Ammon's horn (tissue), 1 donor: Measurements from ENCODE around the gene NSD1.
"Not testable (repeated sequence)": the region's sequence is repeated elsewhere in the genome, so short reads cannot be mapped to it uniquely, and the experiment has no call there.

Source experiments
- DNase-seq: peaks from one replicate; pipeline ENCODE4 v3.0.0-alpha.2; 2016; ENCODE audit warnings: low spot score

Gene NSD1

DNA sequence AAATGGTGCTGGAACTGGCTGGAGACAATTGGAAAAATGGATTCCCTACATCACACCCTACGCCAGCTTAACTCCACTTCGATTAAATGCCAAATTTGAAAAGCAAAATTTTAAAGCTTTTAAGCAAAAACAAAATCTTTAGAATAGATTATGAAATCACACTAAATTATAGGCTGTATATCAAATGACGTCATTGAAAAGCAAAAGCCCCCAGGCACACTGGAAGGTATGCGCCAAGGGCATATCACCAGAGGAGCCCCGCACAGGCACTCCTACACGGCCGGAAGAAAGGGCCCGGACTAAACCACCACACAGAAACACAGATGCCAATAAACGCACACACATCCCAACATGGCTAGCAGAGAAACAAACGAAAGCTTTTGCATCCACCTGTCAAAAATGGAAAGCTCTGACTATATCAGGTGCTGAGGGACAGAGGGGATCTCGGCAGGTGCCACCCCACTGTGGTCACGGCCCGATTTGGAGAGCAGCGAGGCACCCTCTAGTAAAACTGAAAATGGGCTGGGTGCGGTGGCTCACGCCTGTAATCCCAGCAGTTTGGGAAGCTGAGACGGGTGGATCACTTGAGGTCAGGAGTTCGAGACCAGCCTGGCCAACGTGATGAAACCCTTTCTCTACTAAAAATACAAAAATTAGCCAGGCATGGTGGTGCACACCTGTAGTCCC, 195.1 kb downstream of the NSD1 start:
- no peak for DNase-seq

DNA sequence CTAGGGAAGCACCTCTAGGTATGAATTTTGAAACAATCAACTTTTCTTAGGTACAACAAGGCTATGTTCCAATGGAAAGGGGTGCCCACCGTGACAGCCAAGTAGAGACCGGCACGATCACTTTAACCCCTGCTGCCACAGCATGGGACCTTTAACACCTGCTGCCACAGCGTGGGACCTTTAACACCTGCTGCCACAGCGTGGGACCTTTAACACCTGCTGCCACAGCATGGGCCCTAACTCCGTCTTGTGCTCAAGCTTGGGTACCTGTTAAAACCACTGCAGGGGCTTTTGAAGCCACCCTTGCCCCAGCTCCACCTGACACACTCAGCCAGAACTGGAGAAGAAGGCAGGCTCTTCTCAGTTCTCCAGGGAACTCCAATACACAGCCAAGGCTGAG, 196.3 kb downstream of the NSD1 start:
- DNase-seq, result no peak

DNA sequence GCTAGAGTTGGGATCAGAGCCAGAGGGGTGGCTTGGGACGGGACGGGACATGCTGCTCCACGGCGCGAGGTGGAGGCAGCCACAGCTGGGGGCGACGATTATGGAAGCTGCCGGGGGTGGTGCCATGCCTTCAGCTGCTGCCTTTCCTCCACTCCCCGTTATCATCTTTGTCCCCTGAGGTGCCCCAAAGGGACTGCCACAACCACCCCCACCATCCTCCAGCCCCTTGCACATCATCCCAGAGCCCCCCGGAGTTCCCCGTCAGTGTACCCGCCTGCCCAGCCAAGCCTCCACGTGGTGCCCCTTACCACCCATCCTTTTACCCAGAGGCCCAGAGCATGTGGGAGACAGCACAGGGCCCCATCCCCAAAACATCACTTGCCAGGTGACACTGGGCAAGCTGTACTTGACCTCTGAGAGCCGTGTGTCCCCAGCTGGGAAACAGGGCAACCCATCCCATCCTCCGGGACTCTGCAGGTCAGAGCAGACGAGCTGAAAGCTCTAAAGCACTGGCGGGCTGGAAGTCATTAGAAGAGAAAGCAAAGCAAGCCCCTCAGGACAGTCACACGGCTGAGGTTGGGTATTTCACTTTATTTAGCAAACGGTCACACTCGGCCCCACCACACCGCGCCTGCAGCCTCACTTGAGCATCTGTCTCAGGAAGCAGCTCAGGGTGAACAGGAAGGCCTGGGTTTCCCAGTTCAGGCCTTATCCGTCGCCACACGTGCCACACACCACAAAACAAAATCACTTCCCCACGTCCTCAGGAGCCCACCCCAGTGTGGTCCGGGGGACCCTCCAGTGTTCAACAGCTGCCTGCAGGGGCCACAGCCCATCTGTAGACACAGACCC, 197.6 kb downstream of the NSD1 start:
- DNase-seq, result no peak

DNA sequence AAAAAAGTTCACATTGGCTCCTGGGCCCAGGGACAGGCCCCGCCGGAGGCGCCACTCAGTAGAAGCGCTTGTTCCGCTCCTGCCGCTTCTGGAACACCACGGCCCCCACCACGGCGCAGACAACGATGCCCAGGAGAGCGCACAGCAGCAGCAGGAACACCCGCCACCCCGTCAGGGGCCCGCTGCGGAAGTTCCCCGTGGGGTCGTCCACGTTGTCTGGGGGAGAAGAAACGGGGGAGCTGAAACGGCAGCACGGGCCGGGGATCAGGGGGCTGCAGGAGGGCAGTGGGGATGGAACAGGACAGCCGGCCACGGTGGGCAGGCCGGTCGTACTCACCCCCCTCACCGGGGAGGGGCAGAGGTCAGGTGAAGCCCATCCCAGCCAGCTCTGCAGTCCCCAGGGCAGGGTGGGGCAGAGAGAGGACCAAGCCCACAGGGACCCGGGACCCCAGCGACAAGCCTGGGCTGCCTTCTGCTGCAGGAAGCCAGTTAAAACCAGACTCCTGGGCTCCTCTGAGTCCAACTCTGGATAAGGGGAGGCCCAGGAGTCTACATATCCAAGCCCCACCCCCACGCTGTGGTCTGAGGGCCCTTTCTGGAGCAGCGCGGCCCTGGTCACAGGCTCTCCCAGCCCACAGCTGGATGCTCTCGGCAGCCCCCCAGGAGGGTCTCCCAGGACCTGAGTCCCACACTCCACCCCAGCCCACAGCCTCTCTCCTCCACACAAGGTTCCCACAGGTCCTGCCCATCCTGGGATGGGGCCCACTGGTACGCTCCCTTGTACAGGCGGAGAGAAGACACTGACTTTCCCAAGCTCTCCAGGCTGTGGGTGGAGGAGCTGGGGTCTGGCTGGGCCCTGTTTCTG, 198.7 kb downstream of the NSD1 start:
- DNase-seq, result no peak

DNA sequence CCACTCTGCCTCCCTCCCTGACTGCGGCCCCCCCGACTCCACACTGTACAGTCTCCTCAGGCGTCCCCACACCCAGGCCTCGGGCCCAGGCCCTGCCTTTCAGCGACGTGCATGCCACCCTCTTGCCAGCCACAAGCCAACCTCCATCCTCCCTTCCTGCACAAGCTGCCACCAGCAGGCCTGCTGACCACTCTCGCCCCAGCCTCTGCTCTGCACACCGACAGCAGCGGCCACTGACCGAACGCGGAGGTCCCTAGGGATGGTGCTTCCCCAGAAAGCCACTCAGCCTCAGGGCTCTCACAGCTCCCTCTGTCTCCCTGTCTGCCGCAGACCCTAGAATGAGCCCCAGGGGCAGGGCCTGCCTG, 199.3 kb downstream of the NSD1 start:
- no peak for DNase-seq

DNA sequence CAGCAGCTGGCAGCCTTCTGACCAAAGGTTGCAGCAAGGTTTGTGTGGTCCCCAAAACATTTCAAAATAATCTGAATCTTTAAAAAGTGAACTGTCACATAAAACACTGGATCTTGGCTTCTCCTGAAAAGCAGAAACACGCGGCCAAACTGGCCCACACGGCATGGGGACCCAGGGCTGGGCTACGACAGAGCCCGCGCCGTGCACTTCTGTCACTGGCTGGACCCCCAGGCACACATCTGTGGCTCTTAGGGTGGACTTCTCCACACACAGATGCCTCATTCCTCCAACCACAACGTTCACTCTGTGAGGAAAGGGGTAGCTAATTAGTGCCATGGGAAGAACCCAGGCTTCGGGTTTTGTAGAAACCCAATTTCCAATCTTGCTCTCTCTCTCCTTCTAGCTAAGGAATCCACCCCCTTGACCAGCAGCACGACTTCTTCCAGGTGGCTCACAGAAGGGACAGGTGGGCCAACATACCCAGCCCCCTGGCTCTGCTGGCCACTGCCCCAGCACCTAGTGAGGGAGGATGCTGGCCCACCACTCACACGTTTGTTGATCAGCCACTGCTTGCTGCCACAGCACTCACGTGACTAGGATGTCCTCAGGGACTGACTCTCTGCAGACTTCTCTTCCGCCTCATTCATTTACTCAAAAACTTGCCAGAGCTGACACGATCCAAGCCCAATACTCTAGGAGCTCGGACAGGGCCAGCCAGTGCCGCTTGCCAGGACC, 200.0 kb downstream of the NSD1 start:
- no peak for DNase-seq

DNA sequence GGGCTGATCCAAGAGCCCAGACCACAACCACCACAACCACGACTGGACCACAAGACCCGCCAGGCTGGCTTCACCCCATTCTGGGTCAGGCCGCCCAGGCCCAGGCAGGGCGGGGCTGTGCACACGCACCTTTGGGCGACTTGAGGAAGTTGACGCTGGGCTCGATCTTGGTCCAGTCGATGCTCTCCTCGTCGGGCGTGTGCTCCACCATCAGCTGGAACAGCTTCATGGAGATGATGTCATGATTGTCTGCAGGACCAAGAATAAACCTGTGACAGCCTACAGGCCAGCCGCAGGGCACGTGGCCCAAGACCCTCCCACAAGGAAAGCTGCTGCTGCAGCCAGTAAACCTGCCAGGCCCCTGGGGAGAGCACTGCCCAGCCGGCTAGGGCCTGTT, 200.6 kb downstream of the NSD1 start:
- no peak for DNase-seq

DNA sequence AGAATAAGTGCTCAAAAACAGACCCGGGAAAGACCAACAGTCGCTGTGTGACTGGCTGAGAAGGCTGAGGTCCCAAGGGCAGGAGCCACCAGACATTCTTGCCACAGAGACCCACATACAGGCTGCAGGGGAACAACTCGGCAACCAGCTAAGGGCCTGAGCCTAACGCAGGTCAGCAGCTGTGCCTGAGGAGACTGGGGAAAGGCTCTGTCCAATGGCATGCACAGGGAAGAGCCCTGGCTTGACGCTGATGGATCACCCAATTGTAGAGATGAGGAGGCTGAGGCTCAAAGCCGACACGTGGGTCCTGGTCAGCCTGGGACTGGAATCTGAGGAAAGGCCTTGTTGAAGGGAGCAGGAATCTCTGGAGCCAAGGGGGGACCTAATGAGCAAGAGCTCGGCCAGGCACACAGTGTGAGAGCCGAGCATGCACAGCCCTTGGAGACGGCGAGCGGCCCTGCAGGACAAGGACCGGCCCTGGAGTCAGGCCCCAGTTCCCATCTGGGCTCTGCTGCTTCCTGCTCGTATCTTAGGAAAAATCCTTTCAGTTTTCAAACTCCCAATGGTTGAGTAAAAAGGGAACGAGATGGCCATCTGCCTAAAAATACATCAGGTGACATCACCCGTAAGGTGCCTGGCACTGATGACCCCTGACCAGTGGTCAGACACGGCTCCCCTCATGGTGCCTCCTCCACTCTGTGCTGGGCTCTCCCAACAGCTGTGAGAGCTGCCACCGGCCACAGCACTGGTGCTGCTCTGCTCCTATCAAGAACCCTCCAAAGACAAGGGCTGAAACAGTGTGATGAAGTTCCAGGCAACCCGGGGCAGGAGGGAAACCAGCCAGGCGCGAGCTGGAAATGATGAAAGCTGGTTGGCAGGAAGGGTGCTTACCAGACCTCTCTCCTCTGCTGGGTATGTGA, 201.5 kb downstream of the NSD1 start:
- DNase-seq, result no peak

DNA sequence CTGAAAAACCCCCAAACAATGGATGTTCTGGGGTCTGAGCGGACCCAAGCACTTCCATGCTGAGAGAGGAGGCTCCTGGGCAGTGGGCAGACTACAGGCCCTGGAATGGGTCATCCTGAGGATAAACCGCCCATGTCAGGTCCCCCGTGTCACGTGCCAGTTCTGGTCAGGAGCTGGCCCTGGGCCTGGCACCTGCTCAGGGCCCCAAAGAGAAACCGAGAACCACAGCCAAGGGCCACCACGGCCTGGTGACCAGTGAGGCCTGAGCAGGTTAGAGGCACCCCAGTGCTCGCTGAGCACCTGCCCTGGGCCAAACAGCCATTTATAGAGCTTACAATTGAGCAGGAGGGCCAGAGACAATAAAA, 202.1 kb downstream of the NSD1 start:
- no peak for DNase-seq

DNA sequence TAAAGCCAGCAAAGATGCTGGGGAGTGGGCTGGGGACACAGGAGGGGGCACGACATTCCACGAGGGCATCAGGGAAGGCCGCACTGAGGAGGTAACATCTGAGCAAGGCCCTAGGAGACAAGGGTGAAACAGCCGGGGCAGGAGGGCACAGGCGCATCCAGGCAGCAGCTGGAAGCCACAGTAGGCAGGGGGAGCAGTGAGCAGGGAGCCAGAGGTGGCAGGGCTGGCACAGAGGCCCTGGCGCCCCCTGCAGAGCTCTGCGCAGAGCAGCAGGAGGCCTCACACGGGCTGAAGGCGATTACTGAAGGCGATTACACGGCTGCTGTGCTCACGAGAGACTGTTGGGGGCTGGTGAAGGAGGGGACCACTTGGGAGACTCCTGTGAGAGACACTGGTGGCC, 202.5 kb downstream of the NSD1 start:
- DNase-seq, result no peak

DNA sequence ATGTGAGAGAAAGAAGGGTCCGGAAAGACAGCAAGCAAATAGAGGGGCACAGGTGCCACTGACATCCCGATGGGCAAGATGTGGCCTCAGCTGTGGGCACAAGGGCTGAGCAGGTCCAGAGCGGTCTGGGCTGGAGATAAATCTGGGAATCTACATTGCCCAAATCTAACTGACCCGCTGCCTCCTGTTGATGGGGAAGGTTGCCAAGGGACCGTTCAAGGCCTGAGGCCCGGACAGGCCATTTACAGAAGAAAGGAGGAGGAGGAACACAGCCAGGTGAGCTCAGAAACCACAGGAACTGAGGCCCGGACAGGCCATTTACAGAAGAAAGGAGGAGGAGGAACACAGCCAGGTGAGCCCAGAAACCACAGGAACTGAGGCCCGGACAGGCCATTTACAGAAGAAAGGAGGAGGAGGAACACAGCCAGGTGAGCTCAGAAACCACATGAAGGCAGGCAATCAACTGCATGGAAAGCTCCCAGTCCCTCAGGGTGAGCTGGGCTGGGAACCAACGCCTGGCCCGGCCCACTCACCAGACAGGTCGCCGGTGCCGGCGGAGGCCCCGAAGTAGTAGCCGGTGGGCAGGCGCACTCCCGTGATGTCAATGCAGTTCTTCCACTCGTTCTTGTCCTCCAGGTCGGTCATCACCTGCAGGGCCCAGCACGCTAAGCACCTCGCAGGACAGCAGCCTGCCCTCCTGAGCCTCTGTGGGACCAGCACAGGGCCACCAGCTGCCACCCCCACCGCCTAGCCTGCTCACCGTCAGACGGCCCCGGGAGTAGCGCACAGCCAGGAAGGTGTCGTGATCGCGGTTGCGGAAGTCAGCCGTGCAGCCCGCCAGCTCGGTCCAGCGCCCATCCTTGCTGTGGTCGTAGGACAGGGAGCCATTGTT, 203.3 kb downstream of the NSD1 start:
- no peak for DNase-seq

DNA sequence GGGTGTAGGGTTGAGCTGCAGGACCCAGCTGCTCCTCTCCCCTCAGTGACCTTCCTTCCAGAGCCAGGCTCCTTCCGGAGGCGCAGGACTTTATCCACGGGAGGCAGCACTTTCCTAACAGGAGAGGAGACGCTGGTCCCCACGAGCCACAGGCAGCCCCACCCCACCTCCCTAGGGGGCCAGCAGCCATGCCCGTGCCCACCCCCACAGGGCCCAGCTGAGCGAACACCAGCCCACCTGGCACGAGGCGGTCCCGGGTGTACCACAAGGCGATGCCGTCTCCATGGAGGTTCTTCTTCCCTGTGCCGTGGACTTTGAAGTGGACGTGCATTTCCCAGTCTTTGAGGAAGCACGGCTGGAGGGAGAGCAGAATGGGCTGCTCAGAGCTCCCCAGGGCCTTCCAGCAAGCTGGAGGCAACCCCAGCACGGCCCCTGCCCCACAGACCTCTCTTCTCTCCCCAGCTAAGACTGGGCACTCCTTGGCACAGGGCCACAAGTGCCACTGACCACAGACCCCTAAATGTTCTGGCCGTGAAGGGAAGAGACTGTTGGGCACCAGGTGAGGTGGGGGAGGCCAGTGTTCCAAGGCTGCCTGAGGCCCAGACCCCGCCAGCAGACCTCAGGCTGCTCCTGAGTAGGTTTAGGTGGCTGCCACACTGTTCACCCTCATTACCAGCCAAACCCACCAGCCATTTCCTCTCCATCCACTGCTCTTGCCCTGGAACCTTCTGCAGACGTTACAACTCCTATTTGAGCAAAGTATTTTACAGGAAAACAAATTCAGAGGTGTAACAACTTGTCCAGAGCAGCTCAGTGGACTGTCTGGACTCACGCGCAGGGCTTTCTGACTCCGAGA, 204.9 kb downstream of the NSD1 start:
- no peak for DNase-seq

DNA sequence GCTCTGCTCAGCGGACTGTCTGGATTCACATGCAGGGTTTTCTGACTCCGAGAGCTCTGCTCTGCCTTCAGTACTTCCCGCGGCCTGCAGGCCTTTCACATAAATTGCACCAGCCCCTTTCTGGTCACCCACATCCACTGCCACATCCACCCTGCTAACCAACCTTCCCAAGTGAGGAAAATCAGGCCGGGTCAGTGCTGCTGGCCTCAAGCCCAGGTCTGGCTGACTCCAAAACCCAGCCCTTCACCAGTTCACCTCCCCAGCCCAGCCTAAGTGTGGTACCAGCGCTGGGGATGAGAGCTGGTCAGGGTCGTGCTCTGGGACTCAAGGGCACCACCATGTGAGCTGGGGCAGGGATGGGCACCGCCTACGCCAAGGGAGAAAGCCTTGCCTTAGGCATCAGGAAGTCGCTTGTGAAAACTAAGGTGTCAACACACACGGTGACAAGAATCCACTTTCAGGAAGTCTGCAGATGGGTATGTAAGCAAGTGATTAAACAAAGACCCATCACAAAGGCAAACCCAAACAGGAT, 205.6 kb downstream of the NSD1 start:
- DNase-seq, result no peak

DNA sequence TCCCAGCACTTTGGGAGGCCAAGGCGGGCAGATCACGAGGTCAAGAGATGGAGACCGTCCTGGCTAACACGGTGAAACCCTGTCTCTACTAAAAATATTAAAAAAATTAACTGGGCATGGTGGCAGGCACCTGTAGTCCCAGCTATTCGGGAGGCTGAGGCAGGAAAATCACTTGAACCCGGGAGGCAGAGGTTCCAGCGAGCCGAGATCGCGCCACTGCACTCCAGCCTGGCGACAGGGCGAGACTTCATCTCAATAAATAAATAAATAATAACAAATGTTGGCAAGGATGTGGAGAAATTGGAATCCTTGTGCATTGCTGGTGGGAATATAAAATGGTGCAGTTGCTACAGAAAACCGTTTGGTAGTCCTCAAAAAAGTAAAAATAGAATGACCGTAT, 209.4 kb downstream of the NSD1 start:
- DNase-seq, result not testable (repeated sequence)

DNA sequence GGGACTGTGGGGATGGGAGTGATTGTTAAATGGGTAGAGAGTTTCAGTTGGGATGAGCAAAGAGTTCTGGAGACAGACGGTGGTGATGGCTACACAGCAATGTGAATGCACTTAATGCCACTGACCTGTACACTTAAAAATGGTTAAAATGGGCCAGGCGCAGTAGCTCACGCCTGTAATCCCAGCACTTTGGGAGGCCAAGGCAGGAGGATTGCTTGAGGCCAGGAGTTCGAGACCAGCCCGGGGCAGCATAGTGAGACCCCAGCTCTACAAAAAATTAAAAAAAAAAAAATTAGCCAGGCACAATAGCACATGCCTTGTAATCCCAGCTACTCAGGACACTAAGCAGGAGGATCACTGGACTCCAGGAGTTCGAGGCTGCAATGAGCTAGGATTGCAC, 210.2 kb downstream of the NSD1 start:
- no peak for DNase-seq

DNA sequence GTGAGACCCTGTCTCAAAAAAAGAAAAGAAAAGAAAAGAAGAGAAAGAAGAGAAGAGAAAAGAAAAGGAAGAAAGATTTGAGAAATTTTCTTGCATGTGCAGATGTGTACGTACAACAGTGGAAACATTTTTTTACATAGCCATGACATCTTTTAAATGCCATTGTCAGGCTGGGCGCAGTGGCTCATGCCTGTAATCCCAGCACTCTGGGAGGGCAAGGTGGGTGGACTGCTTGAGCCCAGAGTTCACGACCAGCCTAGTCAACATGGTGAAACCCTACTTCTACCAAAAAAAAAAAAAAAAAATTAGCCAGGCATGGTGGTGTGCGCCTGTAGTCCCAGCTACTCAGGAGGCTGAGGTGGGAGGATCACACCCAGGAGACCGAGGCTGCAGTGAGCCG, 211.3 kb downstream of the NSD1 start:
- no peak for DNase-seq

DNA sequence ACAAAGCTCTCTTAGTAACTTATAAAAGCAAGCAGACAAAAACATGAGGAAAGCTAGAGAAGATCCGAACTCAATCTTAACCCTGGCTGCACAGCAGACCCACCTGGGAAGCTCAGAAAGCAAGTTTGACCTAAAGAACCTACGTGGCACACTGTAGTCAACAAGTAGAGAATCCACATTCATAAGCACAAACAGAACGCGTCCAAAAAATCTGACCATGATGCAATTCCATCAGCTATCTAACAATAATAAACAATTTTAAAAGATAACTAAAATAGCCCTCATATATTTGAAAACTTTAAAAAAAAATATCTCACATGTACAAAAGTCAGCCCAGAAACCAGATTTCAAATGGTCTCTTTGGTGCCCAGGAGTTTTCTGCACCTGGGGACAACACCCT, 213.2 kb downstream of the NSD1 start:
- no peak for DNase-seq

DNA sequence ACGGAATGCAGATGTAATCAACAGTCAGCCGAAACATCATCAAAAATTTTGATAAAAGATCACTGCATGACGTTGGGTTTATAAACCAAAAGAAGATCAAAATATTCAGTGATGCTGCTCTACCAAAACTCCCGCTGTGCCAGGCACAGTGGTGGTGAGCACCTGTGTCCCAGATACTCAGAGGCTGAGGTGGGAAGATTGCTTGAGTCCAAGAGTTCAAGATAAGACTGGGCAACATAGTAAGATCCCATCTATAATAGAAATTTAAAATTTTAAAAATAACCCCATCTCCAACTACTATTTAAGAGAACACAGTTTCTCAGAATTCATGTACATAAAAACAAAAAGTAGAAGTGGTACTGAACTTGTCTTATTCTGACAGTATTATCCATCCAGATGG, 214.1 kb downstream of the NSD1 start:
- no peak for DNase-seq

DNA sequence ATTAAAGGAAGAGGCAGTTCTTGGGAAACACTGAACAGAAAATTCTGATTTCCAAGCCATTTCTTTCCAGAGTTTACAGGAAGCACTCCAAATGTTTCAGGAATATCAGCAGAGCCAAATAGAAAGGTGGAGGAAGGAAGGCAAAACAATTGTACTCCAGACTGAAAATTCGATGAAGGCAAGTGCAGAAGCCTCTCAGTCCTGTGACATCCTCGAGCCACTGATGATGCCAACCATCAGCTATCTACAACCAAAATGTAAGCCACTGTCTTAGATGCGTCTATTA, 215.7 kb downstream of the NSD1 start:
- DNase-seq, result no peak
